Mammary epithelial cell (primary cell): Measurements from ENCODE around the gene ZSCAN22.

ENCODE experiments used
- EZH2 ChIP-seq: IDR thresholded peaks from 2 replicates; pipeline ENCODE4 v1.6.1; 2012; ENCODE audit warnings: low read length, inconsistent platforms, borderline replicate concordance
- TF ChIP-seq, protein P1 (sequence below), 2 donors: IDR thresholded peaks in 1 of 2; conservative IDR thresholded peaks in 1 of 2; 2 replicates each; pipeline ENCODE4 v1.5.1; 2011 to 2012; ENCODE audit warnings: inconsistent platforms in 2 of 2, low read length in 2 of 2, mild to moderate bottlenecking in 2 of 2, control low read depth in 1 of 2, low read depth in 1 of 2; ENCODE audit not compliant: insufficient read depth in 1 of 2; ENCODE audit errors: extremely low read depth in 1 of 2

DNA sequence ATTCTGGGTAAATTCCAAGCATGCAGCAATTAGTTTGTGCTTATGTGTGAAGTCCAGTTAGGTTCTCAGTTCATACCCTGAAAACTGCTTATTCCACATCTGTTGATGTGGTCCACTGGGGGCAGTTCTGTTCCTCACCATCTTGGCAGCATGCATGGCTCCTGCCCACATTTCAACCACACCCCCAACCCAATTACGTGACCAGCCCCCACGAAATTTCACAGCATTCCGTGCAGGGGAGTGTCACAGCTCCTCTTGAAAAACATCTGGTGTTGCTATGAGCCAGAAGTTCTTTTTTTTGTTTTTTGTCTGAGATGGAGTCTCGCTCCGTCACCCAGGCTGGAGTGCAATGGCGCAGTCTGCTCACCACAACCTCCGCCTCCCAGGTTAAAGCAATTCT is 30.7 kb upstream of the ZSCAN22 start:
- TF ChIP-seq, protein P1, sequence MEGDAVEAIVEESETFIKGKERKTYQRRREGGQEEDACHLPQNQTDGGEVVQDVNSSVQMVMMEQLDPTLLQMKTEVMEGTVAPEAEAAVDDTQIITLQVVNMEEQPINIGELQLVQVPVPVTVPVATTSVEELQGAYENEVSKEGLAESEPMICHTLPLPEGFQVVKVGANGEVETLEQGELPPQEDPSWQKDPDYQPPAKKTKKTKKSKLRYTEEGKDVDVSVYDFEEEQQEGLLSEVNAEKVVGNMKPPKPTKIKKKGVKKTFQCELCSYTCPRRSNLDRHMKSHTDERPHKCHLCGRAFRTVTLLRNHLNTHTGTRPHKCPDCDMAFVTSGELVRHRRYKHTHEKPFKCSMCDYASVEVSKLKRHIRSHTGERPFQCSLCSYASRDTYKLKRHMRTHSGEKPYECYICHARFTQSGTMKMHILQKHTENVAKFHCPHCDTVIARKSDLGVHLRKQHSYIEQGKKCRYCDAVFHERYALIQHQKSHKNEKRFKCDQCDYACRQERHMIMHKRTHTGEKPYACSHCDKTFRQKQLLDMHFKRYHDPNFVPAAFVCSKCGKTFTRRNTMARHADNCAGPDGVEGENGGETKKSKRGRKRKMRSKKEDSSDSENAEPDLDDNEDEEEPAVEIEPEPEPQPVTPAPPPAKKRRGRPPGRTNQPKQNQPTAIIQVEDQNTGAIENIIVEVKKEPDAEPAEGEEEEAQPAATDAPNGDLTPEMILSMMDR (conservative IDR thresholded peaks at IDR 0.05 in 1 of 2, IDR thresholded peaks at IDR 0.05 in 1 of 2; ENCODE audit: extremely low read depth in 1 of 2, insufficient read depth in 1 of 2, low read depth in 1 of 2, low read length in 2 of 2) = no peak
- TF ChIP-seq EZH2 = no peak
